Hematopoietic multipotent progenitor cell treated with erythropoietin and hydrocortisone succinate and interleukin-3 and kit ligand, for 17 days (in vitro differentiated cells): ENCODE data around the gene FAP.

Source experiments
- DNase-seq: peaks from one replicate; pipeline ENCODE4 v3.0.0-alpha.2; 2015; ENCODE audit warnings: low spot score

Gene FAP

DNA sequence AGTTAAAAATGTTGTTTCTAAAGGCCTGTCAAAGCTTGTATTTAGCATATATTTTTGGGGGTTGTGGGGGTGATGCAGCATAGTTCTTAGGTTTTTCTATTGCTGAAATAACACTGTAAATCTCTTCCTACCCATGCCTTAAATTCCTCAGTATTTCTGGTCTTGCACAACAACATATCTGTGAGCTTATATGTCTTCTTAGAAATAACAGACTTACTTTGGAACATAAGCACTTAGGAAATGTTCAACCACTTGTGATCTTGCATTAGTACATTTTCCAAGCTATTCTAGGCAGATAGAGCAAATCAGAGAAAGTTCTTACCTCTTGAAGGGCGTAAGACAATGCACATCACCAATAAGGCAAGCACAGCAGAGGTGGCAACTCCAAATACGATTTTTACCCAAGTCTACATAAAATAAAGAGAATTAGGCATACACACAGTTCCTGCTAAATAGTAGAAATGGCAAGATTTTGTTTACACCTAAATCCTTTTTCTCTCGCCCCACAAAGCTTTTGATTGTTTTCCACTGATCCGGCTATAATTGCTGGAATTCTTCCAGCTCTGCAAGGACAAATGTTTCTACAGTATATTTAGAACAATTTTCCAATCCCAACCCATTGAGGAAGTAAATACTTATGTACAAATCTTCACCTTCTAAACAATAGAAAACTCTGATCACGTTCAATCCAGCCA lies 512 bp downstream of the FAP start:
- DNase-seq, result no peak

DNA sequence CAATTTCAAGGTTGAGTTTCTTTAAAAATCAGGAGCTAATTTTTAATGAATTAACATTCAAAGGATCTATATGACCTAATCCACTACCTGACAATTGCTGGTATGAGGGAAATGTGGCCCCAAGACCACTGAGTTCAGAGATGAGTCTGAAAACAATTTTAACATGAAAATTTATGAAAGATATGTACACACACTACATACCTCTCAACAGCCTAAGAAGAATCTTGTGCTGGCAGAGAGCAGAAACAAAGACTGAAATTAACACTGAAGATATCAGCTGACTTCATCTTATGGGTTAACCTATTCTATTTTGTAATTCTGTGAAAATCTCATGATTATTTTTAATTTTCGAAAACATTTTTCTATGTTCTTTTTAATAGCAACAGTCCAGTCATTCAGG lies 1.7 kb downstream of the FAP start:
- no peak for DNase-seq

DNA sequence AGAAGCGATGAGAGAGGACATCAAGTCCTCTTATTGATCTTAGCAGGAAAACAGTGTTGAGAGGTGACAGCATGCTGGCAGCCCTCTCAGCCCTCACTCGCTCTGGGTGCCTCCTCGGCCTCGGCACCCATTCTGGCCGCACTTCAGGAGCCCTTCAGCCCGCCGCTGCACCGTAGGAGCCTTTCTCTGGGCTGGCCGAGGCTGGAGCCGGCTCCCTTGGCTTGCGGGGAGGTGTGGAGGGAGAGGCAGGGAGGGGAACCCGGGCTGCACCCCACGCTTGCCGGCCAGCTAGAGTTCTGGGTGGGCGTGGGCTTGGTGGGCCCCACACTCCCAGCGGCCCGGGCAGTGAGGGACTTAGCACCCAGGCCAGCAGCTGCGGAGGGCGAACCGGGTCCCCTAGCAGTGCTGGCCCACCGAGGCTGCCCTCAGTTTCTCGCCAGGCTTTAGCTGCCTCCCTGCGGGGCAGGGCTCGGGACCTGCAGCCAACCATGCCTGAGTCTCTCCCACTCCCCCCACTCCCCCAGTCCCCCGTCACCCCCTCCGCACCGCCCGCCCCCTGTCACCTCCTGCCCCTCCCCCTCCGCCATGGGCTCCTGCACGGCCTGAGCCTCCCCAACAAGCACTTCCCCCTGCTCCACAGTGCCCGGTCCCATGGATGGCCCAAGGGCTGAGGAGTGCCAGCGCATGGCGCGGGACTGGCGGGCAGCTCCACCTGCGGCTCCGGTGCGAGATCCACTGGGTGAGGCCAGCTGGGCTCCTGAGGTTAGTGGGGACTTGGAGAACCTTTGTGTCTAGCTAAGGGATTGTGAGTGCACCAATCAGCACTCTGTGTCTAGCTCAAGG lies 8.4 kb downstream of the FAP start:
- no peak for DNase-seq

DNA sequence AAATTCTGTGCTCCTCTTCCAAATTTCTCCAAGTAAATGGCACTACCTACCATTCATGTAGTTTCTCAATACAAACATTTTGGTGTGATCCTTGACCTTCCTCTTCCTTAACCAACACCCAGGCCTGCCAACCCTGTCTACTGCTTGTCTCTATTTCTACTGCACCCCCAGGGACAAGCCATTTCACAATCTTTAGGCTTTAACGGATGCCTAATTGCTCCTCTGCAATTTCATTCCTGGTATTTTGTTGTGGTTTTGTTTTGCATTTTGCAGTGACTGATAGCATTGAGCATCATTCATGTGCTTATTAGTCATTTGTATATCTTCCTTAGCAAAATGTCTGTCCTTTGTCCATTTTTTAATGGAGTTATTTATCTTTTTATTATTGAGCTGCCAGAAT lies 10.0 kb downstream of the FAP start:
- DNase-seq, result no peak

DNA sequence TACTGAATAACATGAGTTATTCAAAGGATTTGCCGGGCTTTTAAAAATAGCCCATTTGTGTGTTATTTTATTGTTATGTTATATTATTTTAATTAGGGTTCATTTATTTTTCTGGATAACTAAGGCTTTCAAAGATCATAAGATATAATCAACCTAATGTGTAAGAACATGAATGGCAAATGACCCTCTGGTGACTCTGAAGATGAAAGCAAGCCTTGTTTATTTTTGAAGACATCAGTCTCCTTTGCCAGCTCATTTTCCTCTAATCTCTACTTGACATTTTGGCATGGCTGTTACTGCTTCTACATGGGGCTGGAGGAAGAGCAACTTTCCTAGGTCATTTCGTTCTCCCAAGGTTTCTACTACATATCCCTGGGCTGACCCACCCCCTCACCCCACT lies 10.6 kb downstream of the FAP start:
- DNase-seq, result no peak

DNA sequence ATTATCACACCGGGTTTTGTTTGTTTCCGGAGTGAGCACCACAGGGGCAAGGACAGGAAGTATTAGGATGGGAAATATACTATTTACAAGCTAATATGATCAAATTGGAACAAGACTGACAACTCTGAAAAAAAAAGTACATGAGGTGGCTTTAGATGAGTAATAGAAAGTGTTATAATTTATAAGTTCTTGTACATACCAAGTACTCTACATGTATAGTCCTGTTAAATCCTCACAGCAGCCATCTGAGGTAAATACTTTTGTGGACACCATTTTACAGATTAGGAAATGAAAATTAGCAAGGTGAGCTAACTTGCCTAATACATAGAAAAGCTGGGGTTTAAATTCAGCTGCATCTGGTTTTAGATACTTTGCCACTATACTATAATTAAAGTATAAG lies 11.2 kb downstream of the FAP start:
- DNase-seq, result no peak

DNA sequence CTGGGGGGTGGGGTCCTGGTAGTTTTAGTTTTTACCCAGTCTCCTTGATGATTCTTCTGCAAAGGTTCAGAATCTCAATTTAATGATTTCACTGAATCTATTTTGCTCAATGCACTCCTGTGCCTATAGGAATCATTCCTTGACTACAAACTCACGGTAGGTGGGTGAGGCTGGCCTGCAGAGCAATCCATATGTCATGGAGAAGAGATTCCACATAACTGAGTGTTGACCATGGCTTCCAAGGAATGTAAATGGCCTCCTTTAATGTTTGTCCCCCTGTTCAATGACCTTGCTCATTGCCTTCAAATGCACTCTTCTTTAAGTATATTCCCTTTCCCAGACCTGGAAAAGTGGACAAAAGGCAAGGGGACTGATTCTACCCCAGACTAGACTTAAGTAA lies 12.5 kb downstream of the FAP start:
- no peak for DNase-seq

DNA sequence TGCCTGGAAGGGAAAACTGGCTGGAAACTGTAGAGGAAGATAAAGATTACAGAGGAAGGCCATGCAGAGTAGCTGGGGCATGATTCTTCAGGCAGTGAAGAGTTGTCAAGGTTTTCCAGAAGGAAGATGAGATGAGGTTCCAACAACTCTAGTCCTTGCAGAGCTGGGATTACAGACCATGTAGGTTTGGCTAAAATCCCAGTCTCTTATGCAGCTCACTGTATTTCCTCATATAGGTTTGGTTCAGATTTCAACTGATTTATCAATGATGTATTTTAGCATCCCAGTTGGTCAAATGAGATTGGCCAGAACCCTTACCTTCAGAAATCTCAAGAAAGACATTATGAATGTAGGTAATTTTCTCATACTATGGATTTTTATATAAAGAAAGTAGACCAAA lies 16.4 kb downstream of the FAP start:
- DNase-seq, result no peak

DNA sequence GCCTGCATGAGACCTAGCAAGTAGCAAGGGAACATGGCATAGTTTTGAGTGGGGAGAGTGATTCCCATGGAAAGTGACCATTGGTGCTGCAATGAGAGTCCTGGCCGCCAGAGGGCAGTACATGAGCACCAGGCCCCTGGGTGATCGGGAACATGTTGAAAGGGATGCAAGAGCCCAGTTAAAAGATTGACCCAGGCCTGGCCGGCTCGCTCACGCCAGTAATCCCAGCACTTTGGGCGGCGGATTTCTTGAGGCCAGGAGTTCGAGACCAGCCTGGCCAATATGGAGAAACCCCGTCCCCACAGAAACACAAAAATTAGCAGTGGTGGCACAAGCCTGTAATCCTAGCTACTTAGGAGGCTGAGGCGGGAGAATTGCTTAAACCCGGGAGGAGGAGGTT lies 22.2 kb downstream of the FAP start:
- peak; percentile 52 for DNase-seq

DNA sequence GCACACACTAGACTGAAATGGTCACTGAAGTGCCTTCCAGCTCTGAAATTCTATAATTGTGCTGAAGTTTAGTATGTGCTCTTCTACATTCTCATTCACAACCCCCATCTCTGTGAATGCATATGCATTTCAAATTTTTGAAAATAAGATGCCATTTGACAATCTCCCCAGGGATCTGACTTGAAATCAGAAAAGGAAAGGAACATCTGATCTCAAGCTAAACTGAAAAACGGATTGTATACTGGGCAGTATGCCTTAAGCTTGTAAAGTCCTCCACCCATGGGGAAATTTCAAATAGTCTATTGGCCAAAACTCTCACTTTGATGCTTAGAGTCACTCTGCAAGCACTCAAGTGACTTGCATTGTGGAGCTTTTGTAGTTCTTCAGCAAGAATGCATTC lies 22.9 kb downstream of the FAP start:
- DNase-seq, result no peak

DNA sequence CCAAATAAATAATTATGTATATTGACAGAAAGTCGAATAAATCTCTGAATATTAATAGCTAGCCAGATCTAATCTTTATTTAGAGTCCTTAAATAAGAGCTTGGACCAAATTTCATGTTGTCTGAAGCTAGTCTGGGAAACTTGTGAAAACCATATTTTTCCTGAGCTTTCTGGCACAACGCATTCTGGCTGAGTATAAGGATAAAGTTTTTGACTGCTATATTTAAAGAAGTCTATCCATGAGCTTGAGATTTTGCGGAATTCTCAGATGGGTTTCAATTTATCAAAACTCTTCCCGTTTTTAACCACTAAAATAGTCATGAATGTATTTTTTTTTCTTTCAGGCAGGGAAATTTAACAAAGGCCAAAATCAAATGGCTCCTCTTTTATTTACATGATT lies 23.8 kb downstream of the FAP start:
- no peak for DNase-seq

DNA sequence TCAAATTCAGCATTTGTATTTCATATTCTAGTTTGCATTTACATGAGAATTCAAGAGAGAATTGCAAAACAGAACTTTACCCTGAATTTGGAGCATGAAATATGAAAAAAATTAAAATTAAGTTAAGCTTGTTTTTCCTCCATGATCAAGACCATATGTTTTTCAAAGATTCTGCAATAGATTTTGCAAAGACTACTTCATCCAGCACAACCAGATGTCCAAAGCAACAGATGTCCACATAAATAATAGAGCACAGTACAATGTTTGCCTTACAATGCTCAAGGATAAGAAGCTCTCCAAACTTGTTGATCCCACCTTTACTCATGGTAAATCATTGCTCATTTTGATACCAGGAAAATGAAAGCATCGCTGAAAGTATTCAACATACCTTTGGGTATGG lies 25.6 kb downstream of the FAP start:
- no peak for DNase-seq

DNA sequence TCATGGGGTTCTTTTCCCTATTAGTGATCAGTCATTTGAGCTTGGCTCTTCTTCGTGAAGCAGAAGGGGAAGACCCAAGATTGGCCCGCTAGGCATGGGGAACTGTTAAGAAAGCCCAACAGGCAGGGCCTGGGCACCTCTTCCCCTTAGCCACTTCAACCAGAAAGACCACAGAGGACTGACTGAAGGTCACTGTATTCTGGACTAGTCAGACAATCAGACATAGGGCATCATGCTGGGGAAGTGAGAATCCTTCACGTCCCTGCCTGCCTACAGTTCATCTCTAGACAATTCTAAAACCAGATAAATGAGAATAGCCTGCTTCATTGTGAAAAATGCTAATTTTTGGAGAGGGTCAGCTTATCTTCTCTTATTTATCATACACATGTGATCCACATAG lies 28.1 kb downstream of the FAP start:
- no peak for DNase-seq

DNA sequence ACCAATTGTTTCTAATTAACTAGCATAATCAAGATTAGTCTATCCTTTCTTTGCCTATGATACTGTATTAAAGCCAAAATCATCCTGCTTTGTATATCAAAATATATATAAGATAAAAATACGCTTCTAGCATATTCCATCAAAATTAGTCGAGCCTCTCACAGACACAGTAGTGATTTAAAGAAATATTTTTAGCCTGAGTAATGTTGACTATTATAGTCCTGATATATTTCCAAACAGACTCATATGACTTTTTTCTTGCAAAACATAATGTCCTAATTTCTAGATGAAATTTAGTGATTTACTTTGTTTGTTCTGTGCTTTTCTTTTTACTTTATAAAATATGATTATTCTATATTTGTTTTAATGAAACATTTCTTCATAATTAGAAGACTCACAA lies 30.9 kb downstream of the FAP start:
- DNase-seq, result no peak

DNA sequence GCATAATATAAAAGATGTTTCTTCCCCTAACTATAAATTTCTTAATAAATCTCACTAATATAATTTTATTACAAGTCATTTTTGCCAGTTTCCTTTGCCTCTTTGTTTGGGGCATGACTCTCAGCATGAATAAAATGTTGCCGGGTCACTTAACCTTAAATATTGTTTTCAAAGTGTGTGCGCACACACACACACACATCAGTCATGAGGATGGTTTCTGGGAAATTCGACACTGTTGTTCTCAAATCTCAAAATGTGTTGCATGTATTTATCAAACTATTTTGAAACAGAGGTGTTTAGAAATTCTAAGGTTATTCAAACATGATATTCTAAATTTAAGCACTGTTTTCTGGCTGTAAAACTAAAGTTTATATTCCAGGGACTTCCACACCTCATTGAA lies 31.5 kb downstream of the FAP start:
- DNase-seq, result no peak

DNA sequence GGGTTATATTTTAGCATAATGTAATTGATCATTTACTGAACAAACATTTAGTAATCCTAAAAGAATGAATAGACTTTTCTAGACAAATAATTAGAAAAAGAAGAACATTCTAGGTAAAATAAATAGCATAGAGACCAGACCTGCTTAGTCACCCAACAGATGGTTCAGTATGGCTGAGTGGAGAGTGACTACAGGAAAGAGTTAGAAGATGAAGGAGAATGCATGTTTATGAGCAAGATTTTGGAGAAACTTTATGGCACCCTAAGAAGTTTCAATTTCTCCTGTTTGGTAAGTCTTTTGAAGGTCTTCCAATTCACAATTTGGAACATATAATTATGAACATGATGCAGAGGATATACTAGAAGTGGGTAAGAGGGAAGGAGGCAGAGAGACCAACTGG lies 32.9 kb downstream of the FAP start:
- DNase-seq, result no peak

DNA sequence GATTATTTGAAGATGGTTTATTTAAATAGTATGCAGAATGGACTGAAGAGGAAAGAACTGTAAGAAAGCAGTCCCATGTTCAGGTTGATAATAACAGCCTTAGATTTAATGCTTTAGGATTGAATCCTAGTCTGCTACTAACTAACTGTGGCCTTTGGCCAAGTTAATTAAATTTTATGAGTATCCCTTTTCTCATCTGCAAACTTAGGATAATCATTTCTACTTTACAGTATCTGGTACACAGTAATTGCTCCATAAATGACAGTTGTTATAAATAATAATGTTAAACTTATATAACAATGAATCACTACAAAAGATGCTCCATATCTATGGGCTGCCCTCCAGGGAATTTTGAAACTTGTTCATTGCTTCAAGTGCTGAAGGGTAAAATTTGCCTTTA lies 41.0 kb downstream of the FAP start:
- no peak for DNase-seq

DNA sequence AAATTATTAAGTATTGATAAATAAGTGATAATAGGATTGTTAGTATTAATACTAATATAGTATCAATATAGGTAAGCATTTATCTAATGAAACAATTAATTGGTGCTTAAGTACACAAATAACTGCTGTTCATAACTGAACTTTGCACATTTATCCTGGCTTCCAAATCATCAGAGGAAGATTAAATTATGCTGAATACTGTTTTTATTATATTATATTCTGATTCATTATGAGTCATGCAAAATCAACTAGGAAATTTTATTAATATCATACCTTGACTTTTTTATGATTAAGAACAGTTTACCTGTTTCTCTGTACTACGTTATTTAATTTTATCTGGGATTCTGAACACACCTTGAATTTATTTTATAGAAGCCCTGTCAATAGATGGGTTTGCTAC lies 42.6 kb downstream of the FAP start:
- DNase-seq, result no peak

DNA sequence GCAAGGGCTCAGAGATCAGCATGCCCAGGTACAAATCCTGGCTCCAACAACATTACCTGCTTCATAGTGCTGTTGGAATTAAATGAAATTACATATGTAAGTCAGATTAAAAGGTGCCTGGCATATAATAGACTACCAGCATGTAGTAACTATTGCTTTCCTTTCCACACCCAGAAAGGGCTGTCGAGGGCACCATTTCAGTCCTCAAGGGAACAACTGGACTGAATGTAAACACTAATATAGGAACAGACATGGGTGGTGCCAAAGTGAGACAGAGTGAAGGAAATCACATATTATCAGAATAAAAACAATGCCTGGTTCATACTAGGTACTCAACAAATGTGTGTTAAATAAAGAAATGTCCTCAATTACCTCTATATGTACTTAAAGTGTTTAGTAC lies 43.3 kb downstream of the FAP start:
- no peak for DNase-seq

DNA sequence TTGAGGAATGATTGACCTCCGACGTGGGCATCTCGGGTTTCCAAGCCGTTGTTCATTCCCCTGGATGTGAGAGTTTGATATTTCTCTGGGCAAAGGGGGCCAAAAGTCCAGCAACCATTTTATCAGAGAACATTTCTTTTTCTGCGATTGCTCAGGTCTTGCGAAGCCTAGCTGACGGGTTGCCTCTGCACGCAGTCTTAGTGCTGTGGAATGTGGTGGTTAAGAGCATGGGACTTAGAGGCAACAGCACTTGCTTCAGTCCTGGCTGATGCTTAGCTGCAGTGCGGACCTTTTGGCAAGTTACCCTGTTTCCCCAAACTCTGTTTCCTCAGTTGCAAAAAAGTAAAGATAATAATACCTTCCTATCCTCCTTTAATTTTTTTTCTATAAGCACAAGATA lies 45.0 kb downstream of the FAP start:
- DNase-seq, result no peak

DNA sequence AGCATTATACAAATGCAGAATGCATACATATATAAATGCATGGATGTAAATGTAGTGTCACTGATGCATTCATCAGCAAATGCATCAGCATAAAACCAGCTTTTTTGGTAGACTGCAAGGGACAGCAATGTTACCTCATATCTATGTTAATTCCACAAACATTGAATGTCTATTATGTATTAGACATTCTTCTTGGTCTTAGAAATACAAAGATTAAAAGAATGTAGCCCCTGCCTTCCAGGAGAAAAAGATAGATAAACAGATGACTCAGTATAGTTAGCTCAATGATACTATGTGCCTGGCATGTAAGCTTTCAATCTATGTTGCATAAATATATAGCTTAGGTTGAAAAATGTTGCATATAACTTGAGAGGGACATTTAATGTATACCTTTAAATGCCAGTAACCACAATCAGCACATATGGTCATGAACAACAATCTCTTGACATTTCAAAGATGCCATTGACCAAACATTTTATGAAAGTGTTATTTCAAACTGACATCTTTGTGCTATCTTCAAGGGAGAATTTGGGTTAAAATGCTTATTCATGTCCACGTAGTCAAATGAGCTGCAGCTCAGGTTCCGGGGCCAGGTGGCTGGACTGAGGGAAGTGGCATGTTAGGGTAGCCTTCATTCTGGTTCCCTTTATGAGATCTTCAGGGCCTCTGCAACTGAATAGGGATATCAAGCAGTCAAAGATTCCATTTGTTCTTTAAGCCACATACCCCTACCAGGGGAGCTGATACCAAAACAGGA lies 46.0 kb downstream of the FAP start:
- DNase-seq, result no peak

DNA sequence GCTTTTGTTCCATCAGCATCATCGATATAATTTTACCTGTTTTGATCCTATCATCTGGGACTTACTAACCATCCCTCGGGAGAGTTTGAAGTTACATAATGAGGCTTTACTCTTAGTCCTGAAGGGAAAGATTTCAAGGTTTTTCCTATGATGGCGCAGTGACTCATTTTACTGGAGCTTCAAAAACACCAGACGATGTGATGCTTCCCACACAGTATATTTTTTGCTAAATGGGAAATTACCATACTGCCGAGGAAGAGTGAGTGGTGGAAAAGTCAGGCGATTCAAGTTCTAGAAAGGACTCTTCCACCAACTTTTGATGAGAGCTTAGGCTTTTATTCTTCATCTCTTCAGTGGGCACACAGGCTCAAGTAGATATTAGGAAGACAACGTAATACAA lies 46.6 kb downstream of the FAP start:
- no peak for DNase-seq

DNA sequence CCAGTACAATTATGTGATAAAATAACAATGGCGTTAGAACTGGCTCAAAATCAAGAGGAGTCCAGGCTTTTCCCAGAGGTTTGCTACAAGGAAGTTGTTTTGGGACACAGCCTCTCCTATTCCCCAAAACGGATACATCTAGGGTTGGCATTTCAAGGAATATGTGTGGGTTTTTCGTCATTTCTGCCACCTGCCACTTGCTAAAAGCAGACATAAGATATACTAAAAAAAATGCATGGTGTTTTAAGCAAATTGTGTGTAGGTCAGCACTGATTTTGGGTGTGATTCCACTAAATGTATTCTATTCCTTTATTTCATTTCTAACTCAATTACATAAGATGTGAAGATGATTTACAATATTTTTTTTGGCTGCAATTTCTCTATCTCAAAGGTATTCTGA lies 54.8 kb downstream of the FAP start:
- DNase-seq, result no peak
